PC-3 (cell line): ENCODE results near the gene PPARD.

Experiments used
- CTCF ChIP-seq: fragments of 300-600 bp; sonication (generic); conservative IDR thresholded peaks from 2 replicates; pipeline ENCODE4 v1.5.1; 2017; ENCODE audit warnings: antibody characterized with exemption, low read depth, mild to moderate bottlenecking, low read length
- EZH2 ChIP-seq: fragments of 300-600 bp; sonication (generic); IDR thresholded peaks from one replicate; pipeline ENCODE4 v1.6.1; 2017; ENCODE audit warnings: antibody characterized with exemption, mild to moderate bottlenecking, low read length; ENCODE audit not compliant: unreplicated experiment
- EZH2phosphoT487 ChIP-seq: fragments of 300-600 bp; sonication (generic); IDR thresholded peaks from 2 replicates; pipeline ENCODE4 v1.6.1; 2018; ENCODE audit warnings: mild to moderate bottlenecking, antibody characterized with exemption, low read length, borderline replicate concordance

GRCh38 chr6:35397806-35398418 is 55.6 kb downstream of the PPARD start:
- TF ChIP-seq CTCF: no peak
- TF ChIP-seq EZH2phosphoT487: no peak
- TF ChIP-seq EZH2: no peak
